Adrenal gland (tissue), 5 donors: Measurements from ENCODE around the gene ARHGEF11.

ENCODE experiments used
- POLR2A ChIP-seq, 2 donors: fragments of 450-650 bp; IDR thresholded peaks; one replicate each; pipeline ENCODE4 v1.6.1; 2017; ENCODE audit warnings: antibody characterized with exemption in 2 of 2, mild to moderate bottlenecking in 2 of 2, moderate library complexity in 1 of 2
- TF ChIP-seq, protein P1 (sequence below), 6 experiments: fragments of 450-650 bp in 4 of 6; fragments of 200-600 bp in 2 of 6; sonication (generic) in 1 of 6; IDR thresholded peaks; 1 replicate in 5 of 6; 2 replicates in 1 of 6; pipeline versions ENCODE4 v1.5.1 to v1.8.0; 2016 to 2021; ENCODE audit warnings: antibody characterized with exemption in 6 of 6, mild to moderate bottlenecking in 2 of 6, moderate library complexity in 1 of 6
- donor health status: DM: no; HTN: no; CAD: no.

DNA sequence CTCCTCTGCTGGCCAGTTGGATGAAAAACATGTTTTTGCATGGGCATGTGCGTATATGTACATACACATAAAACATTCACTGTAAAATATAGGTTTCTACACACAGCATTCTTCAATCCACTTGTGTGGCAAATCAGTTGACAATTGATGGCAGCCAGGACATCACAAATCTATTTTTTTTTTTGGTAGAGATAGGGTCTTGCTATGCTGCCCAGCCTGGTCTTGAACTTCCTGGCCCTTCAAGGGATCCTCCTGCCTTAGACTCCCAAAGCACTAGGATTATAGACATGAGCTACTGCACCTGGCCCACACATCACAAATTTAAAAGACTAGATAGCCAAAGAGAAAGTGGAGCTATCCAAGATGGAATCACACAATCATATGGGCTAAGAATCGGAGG, 39.6 kb downstream of the ARHGEF11 start:
- TF ChIP-seq, protein P1, sequence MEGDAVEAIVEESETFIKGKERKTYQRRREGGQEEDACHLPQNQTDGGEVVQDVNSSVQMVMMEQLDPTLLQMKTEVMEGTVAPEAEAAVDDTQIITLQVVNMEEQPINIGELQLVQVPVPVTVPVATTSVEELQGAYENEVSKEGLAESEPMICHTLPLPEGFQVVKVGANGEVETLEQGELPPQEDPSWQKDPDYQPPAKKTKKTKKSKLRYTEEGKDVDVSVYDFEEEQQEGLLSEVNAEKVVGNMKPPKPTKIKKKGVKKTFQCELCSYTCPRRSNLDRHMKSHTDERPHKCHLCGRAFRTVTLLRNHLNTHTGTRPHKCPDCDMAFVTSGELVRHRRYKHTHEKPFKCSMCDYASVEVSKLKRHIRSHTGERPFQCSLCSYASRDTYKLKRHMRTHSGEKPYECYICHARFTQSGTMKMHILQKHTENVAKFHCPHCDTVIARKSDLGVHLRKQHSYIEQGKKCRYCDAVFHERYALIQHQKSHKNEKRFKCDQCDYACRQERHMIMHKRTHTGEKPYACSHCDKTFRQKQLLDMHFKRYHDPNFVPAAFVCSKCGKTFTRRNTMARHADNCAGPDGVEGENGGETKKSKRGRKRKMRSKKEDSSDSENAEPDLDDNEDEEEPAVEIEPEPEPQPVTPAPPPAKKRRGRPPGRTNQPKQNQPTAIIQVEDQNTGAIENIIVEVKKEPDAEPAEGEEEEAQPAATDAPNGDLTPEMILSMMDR (IDR thresholded peaks at IDR 0.05), result no peak
- TF ChIP-seq POLR2A (IDR thresholded peaks at IDR 0.05), result no peak
